Myocyte (in vitro differentiated cells): ENCODE data around the gene GLT8D2. TPM values are rescaled to one million over a fixed set of nuclear protein-coding genes. Genes with fewer than 3 reads are reported as not detected.
A peak's percentile ranks its signal among the peaks of the same experiment; 100 is the strongest.

Experiments used
- DNase-seq: peaks from one replicate; pipeline ENCODE4 v3.0.0-alpha.2; 2012; ENCODE audit warnings: low read depth
- total RNA-seq: library from RNA; depleted of rRNA; stranded (reverse); fragments of >200 nt; gene quantifications from 2 replicates; pipeline ENCODE4 v1.2.3, GENCODE V29; 2014

Gene GLT8D2
- total RNA-seq, 1 donor from 2014 or later = 17.9 TPM

DNA sequence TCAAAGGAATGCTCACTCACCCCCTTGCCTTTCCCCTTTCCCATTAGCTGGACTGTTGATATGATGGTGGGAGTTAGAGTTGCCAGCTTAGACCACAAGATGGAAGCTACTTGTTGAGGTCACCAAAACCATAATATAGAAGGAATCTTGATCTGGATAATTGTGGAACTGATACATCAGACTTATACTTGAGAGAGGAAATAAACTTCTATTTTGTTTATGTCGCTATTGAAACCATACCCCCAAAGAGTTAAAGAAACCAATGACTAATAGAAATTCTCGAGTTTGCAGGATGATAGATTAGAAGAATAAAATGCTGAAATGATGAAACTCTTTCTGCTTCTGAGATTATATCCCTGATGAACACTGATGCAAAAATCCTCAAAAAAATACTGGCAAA is 46.4 kb downstream of the GLT8D2 start:
- DNase-seq = no peak

DNA sequence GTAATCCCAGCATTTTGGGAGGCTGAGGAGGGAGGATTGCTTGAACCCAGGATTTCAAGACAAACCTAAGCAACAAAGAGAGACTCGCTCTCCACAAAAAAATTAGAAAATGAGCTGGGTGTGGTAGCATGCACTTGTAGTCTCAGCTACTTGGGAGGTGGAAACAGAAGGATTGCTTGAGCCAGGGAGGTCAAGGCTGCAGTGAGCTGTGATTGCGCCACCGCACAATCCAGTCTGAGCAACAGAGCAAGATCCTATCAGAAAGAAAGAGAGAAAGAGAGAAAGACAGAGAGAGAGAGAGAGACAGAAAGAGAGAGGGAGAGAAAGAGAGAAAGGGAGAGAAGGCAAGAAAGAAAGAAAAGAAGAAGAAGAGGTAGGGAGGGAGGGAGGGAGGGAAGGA is 47.3 kb downstream of the GLT8D2 start:
- no peak for DNase-seq

DNA sequence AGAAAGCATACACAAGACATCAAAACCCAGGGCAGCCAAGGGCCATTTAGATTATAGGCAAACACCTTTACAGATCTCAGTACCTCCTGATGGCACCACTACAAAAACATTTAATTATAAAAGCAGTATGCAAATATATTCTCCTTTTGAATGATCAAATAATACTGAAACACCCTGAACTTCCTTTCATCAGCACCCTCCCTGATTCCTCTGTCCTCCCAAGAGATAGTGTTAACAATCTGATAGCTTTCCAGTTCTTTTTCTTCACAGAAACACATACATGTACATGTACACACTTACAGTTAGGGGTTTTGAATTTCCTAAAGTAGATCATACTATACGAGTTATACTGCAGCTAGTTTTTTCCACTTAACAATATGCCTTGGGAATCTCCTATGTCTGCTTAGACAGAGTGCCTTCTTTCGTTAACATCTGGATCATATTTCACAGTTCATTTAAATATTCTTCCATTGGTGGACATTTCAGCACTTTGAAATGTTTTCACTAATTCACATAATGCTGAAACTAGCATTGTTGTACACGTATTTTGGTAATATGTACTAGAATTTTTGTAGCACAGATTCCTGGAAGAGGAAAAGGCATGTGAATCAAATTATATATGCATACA is 49.1 kb downstream of the GLT8D2 start:
- no peak for DNase-seq

DNA sequence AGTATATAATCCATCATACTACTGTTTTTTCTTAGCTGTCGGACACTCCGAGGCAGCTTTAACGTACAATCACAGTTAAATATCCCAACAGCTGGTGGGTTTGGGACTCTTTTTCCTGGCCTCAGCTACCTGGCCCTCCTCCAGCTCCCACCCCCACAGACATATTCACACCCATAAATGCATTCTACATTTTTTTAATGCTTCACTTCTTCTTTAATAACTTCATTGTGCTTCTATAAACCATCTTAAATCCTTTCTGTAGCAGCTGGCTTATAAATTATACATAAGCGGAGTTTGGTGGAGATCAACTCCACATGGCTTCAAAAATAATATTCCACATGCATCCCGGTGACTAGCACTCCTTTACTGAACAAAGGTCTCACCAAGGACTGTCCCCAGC is 51.0 kb downstream of the GLT8D2 start:
- DNase-seq = no peak

DNA sequence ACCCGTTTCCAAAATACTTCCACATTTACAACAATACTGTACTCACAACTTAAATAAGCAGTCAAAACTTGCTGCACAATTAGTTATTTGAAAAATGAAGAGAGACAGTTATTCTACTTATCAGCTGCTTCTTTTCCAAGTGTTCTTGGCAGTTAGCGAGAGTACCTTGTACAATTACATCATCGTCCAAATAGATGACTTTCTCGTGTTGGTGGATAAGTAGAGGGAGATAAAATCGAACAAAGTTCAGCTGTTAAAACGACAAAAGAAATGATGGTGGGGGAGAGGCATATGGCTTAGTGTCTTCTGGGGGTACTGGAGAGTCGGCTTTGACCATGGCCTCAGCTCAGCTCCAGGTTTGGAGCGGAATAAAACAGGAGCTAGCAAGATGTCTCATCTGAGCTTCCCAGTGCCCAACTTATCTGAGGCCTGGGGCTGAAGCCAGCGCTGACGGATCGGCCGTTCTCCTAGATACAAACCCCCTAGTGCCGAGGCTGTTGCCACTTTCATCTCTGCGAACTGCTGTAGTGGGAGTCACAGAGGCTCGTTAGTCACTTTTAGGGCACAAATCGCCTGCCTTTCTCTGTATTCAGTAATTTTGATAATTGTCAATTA is 52.6 kb downstream of the GLT8D2 start:
- no peak for DNase-seq

DNA sequence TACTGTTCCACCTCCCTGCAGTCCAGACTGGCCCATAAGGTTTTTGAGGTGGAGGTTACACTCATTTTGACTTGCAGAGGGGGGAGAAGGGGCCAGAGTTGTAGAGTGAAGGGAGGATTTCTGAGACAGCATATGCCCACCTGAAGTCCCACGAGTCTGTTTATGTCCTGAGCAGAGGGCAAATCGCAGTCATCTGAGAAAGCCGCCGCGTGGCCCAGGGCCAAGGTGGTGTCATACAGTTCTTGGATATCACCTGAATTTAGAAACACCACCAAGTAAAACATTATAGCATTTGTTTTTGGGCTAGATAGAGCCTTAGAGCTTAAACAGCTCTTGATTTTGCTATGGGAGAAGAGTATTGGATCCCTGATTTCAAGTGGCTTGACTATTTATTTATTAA is 53.4 kb downstream of the GLT8D2 start:
- DNase-seq = no peak

DNA sequence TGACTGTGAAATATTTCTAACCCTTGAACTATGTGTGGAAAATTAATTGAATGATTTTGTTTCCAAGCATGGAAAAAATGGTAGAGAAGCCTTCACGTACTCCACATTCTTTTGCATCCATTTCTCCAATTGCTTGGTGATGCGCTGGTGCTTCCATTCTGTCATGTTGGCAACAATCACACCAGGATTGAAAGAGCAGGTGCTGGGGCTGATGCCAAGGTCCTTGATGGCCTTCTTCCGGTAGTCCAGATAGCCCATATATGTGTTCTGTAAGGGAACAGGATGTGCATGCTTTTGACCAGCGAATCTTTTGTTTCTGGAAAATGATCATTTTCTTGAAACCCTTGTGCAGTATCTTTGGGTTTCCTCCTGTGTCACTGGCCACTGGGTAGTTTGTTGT is 55.8 kb downstream of the GLT8D2 start:
- DNase-seq = peak; percentile 78

DNA sequence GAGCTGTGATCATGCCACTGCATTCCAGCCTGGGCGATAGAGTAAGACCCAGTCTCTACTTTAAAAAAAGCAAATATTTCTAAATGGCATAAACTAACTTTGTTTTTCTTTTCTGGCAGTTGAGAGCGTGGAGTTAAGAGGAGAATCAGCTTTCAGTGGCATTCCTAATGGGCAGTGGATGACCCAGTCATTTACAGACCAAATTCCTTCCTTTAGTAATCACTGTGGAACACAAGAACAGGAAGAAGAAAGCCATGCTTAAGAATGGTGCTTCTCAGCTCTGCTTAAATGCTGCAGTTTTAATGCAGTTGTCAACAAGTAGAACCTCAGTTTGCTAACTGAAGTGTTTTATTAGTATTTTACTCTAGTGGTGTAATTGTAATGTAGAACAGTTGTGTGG is 63.2 kb downstream of the GLT8D2 start:
- peak; percentile 39 for DNase-seq

DNA sequence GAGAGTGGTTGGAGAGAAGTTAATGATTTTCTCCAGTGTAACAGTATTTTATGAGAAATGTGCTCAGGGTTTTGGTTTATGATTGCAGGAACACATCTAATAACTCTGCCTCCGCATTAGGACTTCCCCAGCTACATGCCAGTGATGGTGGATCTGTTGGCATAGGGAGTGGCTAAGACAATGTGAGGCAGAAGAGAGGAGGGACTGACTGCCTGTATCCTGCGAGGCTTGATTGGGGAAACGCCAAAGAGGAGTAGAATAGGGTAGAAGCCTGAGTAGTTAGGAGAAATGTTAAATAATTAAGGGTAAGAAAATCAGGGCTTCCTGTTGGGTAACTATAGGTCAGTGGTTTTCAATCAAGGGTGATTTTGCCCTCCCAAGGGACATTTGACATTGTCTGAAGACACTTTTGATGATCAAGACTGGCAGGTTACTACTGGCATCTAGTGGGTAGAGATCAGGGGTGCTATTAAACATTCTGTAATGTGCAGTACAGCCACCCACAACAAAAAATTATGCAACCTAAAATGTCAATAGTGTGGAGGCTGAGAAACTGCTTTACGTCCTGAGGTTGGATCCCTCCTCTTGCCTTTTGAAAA is 71.5 kb downstream of the GLT8D2 start:
- no peak for DNase-seq

DNA sequence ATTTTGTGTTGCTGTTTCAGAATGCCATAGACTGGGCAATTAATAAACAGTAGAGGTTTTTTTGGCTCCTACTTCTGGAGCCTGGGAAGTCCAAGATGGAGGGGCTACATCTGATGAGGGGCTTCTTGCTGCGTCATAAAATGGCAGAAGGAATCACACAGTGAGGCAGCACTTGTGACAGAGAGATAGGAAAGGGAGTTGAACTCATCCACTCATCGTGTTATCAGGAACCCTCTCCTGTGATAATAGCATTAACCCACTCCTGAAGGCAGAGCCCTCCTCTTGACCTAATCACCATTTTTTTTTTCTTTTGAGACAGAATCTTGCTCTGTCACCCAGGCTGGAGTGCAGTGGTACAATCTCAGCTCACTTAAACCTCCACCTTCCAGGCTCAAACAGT is 74.6 kb downstream of the GLT8D2 start:
- no peak for DNase-seq

DNA sequence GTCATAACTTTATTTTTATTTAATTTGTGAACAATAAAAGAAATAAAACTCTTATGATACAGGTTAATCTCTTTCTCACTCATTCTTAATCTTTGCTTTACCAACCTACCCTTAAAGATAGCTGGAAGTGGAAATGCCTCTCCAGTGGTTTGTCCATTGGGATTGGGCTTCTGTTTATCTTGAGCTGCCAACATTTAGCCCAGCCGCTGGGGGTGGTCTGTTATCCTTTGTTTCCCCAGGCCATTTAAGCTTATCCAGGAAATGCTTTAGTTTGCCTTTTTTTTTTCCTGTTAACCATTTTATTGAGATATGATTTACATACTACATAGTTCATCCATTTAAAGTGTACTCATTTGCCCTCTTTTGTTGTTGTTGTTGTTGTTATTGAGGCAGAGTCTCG is 76.1 kb downstream of the GLT8D2 start:
- DNase-seq = no peak

DNA sequence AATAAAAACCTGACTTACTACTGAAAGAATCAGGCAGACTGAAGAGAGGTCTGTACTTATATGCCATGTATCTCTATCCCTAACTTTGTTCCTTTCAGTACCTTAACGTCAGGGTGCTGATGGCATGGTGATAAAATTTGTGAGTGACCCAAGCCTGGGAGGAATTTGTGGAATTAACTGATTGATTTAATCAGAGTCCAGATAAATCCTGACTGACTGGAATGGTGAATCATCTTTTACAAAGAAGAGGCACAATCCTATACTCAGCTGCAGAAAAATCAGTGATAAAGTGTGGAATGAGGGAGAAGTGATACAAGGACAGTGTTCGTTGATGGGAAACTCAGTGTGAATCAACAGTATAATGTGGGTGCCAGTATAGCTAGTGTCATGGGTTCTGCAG is 80.6 kb downstream of the GLT8D2 start:
- DNase-seq = no peak

DNA sequence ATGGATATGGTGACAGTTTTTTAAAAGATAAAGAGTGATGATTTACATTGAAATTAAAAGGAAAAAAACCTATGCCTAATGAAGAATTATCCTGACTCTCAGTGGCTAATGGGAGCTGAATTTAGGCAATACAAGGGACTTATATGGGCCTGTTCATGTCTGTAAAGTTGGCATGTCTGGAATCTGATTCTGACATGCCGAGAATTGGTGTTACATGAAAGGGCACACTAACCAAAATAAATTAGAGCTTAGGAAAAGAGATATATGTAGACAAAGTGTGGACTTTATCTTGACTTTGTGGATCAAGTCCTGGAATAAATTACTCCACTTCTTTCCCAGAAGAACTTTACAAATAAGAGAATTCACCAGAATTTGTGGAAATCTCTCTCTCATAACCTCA is 83.3 kb downstream of the GLT8D2 start:
- peak; percentile 27 for DNase-seq

DNA sequence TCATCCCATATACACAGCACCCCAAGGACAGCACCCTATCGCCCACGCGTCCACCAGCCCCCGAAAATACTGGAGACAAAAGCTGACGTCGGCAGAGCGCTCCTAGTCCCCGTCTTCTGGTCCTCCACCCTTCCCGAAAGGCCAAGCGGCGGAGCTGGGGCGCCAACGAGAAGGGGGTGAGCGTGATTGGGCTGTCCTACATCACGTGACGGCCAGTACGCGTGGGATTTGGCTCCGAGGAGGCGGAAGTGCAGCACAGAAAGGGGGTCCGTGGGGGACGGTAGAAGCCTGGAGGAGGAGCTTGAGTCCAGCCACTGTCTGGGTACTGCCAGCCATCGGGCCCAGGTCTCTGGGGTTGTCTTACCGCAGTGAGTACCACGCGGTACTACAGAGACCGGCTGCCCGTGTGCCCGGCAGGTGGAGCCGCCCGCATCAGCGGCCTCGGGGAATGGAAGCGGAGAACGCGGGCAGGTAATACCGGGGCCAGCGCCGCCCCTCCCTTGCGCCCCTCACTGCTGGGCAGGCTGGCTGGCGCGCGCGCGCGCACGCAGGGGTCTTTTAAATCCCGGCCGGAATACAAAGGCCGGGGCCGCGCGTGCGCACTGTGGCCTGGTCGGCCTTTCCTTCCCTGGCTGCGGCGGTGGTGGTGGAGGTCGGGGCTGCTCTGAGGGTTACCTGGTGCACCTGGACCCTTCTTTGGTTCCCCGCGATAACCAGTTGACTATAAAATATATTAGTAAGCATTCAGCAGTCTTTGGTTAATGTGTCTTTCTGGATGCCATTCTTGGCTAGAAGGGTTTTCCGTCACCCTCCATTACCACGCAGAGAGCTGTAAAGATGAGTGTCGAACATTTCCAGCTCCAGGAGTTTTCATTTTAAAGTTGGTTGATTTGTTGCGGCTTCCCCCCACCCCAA is 84.1 kb downstream of the GLT8D2 start, which contains the start of gene TDG:
TSS of gene TDG (plus strand) at position 283 of the 915 bp plus-strand sequence. CDS start at position 449, 166 bp downstream.
- peak; percentile 99 for DNase-seq

DNA sequence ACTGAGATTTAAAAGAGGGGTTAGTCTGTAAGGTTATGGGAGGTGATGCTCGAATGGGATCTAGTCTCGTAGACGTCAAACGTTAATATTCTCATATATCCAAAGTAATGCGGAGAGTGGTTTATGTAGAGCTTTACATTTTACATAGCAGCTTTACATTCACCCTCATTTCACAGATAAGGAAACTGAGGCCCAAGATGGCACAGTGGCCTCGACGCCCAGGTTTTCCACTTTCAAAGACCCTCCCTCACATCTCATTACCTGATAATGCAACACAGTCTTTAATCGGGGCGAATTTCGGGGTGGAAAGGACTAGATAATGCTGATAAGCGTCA is 84.8 kb downstream of the GLT8D2 start:
- no peak for DNase-seq

DNA sequence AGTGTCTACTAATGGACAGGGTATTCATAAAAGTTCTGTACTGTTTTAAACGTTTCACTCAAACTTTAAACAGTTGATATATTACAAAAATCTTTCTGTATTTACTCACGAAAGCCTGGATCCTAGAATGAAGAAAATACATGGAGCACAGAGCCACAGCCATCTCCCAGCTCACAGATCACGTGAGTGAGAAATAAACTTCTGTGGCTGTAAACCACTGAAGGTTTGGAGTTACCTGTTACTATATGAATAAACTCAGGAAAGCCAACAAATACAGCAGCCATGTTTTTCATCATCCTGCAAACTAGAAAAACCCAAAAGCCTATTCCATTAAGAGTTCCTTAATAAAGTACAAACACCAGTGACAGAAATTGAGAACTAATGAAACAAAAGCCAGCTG is 85.2 kb downstream of the GLT8D2 start:
- no peak for DNase-seq

DNA sequence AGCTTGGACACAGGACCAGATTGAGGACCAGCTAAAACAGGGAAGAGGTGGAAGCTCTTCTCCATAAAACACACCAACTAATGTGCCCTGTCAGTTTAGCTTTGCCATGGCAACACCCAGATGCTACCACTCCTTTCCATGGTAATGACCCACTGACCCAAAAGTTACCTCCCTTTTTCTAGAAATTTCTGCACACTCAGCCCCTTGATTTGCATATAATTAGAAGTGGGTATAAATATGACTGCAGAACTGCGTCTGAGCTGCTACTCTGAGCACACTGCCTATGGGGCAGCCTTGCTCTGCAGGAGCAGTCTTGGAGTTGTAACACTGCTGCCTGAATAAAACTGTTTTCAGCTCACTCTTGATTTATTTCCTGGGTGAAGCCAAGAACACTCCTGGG is 87.5 kb downstream of the GLT8D2 start:
- DNase-seq = no peak

DNA sequence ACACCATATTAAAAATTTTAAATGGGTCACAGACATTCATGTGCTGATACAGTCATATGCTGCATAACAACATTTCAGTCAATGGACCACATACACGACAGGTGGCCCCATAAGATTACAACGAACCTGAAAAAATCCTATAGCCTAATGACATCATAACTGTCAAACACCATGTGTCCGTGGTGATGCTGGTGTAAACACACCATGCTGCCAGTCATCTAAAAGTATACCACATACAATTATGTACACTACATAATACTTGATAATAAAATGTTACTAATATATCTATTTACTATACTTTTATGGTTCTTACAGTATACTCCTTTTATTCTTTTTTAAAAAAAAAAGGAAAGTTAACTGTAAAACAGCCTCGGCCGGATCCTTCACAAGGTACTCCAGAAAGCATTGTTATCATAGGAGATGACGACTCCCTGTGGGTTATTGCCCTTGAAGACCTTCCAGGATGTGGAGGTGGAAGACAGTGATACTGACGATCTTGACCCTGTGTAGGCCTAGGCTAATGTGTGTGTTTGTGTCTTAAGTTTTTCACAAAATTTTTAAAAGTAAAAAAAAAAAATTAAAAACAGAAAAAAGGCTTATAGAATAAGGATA is 89.3 kb downstream of the GLT8D2 start:
- no peak for DNase-seq

DNA sequence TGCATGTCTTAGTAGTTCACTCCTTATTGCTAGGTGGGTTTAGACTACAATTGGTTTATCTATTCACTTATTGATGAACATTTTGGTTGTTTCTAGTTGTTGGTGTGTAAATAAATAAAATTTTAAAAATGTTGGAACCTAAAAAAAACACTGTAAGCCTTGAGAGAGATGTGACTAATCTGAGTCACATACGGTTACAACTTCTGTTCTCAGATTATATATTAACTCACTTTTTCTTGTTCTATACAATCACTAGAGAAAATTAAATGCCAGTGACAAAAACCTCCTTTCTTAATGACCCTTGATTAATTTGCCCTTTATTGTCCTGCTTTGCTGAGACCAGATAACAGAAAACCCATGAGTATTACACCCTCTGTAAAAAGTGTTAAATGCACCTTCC is 91.4 kb downstream of the GLT8D2 start:
- DNase-seq = no peak

DNA sequence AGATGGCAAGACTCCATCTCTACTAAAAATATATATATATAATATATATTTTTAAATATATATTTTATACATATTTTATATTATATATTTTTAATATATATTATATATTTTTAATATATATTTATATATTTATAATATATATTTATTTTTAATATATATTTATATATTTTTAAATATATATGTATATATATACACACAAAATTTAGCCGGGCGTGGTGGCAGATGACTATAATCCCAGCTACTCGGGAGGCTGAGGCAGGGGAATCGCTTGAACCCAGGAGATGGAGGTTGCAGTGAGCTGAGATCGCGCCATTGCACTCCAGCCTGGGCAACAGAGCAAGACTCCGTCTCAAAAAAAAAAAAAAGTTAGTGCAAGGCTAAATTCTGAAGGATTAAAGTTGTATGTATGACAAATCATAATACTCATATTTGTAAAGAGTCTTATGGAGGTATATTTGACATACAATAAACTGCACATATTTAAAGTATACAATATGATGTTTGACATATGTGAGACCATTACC is 92.1 kb downstream of the GLT8D2 start:
- DNase-seq = no peak

DNA sequence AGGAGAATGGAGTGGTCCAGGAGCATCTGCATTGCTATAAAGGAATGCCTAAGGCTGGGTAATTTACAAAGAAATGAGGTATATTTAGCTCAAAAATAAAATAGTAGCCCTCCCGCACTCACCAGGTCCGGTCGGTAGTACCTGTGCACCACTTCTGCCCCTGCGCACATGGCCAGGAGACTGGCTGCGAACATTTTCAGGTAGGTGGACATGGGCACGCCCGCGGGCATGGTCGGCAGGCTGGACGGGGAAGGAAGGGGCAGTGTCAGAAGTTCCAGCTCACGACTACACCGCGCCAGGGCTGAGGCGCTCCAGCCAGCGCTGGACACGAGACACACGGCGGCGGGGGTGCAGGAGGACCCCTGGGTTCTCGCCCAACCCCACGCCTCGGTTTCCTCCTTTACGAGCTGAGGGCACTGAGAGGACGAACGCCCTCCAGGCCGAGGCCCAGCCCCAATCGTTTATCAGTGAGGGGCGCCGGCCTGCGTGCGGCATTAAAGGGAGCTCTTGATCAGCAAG is 93.4 kb downstream of the GLT8D2 start:
- no peak for DNase-seq
